HG02884 (cell line): ENCODE measurements around the gene PHF3.

ENCODE experiments used
- ATAC-seq: cut with Tn5 transposase; IDR thresholded peaks from one replicate; pipeline ENCODE4 v1.9.1; 2021; ENCODE audit warnings: mild to moderate bottlenecking, moderate library complexity; ENCODE audit not compliant: unreplicated experiment

The PHF3 gene

GRCh38 chr6:63640062-63640461, 4.5 kb downstream of the PHF3 start:
- no peak for ATAC-seq

GRCh38 chr6:63643862-63644261, 8.3 kb downstream of the PHF3 start:
- no peak for ATAC-seq

- ATAC-seq: no peak
Observed at GRCh38 chr6:63644668-63645326, 9.2 kb downstream of the PHF3 start.

GRCh38 chr6:63649269-63649668, 13.7 kb downstream of the PHF3 start:
- ATAC-seq: no peak

GRCh38 chr6:63649847-63650265, 14.3 kb downstream of the PHF3 start:
- ATAC-seq: no peak

- no peak for ATAC-seq
Observed at GRCh38 chr6:63652980-63653379, 17.4 kb downstream of the PHF3 start.

GRCh38 chr6:63660757-63661156, 25.2 kb downstream of the PHF3 start:
- ATAC-seq: no peak

- ATAC-seq: no peak
Observed at GRCh38 chr6:63661769-63662168, 26.2 kb downstream of the PHF3 start.

- no peak for ATAC-seq
Observed at GRCh38 chr6:63663147-63663955, 27.7 kb downstream of the PHF3 start.

GRCh38 chr6:63663956-63664281, 28.3 kb downstream of the PHF3 start:
- no peak for ATAC-seq

- ATAC-seq: no peak
Observed at GRCh38 chr6:63671098-63671754, 35.6 kb downstream of the PHF3 start.

- no peak for ATAC-seq
Observed at GRCh38 chr6:63672582-63673129, 37.1 kb downstream of the PHF3 start.

GRCh38 chr6:63673692-63674091, 38.1 kb downstream of the PHF3 start:
- ATAC-seq: no peak

GRCh38 chr6:63674635-63675034, 39.0 kb downstream of the PHF3 start:
- no peak for ATAC-seq

GRCh38 chr6:63675138-63675537, 39.5 kb downstream of the PHF3 start:
- ATAC-seq: no peak

- no peak for ATAC-seq
Observed at GRCh38 chr6:63676412-63677114, 41.0 kb downstream of the PHF3 start.

GRCh38 chr6:63677282-63677681, 41.7 kb downstream of the PHF3 start:
- ATAC-seq: no peak

GRCh38 chr6:63683071-63683603, 47.5 kb downstream of the PHF3 start:
- peak; percentile 35 for ATAC-seq

- ATAC-seq: peak; percentile 91
Observed at GRCh38 chr6:63685446-63686379, 50.1 kb downstream of the PHF3 start.

GRCh38 chr6:63689421-63689820, 53.8 kb downstream of the PHF3 start:
- ATAC-seq: no peak
